Measurements from ENCODE around the gene CBLN1.
A peak's percentile ranks its signal among the peaks of the same experiment; 100 is the strongest.

Gene CBLN1

DNA sequence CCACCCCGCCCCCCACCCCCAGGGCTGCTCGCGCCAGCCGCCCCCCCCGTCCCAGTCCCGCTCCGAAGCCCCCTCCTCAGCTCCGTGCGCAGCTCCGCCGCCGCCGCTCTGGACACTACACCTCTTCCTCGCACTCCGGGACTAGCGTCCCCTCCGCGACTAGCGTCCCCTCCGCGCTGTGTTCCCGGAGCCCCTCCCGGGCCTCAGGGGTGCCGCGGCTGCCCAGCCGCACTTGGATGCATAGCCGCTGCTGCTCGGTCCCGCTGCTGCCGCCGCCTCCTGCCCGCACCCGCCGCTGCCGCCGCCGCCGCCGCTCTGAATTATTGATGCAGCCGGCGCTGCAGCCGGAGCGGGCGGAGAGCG is at the start of gene CBLN1:
Gene CBLN1 (minus strand): TSS at position 359 of the 363 bp plus-strand sequence. CDS start 373 bp downstream, outside the sequence.
- no peak for DNase-seq

DNA sequence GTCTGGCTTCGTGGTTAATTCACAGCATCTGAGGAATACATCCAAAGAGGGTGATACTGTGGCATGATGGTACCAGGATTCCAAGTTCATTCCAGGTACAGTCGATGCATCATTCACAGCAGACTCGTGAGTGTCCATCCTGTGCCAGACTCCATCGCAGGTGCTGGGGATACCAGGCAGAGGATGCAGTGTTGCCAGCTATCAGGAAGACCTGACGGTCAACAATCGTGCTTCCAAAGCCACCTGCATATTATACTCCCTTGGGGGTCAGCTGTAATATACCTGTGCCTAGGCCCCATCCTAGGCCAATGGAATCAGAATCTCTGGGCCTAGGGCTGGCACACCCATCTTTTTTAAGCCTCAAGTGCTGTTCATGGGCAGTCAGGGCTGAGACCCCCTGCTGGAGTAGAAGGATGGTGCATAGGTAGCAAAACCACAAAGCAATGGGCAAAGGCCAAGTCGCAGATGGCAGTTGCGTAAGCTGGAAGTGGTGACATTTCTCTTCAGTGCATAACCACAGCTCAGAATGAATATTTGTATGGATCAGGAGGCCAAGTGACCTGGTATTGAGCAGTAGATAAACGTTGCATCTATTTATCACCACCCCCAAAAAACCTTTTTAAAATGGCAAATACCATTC is 49.0 kb upstream of the CBLN1 start:
- DNase-seq = no peak

DNA sequence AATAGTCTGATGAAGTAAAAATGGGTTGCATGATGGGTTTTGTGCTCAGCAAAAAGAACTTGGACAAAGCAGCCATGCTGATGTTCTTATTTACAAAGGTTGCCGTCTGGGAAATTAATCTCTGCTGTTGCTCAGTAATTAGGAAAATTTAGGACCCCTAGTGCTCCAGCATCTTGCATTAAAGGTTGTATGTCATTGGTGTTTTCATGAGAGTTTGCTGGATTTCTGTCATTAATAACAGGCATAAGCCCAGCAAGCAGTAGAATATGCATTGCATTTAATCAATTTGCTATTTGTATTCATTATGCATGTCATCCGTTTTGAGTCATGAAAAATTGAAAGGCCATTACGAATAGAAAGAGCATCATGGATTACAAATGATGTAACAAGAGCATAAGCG is 46.7 kb upstream of the CBLN1 start:
- DNase-seq = no peak

DNA sequence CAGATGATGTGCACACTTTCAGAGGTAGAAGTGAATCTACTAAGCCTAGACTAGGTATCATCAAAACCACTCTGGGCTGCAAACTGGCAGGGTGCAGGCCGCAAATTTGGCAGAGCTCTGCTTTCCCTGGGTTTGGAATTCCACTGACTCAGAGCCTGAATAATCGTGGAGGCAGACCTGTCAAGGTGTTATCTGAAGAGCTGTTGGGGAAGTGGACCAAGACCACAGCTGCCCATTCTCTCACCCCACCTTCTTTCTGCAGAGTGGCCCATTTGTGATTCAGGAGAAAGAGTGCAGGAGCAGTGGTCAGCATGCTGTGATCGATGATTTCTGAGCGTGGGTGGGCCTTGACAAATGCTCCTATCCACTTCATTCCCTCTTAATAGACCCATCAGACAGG is 45.8 kb upstream of the CBLN1 start:
- DNase-seq = no peak

DNA sequence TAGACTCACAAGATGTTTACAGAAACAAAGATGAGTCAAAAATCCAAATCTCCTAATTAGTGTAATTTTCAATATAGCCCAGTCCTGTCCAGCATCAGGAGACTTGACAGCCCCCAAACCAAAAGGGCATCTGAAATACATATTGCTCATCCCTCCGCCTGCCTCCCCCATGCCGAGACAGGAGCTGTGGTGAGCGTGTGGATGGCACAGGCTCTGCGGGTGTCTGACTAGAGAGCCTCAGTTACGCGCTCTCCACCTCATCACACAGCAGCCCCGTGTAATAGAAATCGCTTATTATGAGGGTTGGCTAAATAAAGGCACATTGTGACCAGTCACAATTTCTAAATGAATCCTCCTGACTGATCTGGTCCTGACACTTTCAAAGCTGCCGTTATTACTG is 43.1 kb upstream of the CBLN1 start:
- no peak for DNase-seq

DNA sequence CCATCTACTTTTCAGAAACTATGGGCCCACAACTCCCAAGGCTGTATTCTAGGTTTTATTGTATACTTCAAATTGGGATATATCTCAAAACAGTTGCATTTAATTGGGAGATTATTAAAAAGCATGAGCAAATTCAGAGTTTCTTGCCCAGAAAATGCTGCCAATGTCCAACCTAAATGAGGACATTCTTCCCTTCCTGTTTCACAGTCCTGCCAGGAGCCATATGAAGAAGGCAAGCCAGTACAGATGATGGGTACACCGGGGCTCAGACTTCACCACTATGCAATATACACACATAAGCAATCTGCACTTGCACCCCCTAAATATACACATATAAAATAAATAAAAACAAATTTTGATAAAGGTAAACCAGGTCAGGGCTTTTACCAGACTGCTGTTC is 34.0 kb upstream of the CBLN1 start:
- DNase-seq = no peak

DNA sequence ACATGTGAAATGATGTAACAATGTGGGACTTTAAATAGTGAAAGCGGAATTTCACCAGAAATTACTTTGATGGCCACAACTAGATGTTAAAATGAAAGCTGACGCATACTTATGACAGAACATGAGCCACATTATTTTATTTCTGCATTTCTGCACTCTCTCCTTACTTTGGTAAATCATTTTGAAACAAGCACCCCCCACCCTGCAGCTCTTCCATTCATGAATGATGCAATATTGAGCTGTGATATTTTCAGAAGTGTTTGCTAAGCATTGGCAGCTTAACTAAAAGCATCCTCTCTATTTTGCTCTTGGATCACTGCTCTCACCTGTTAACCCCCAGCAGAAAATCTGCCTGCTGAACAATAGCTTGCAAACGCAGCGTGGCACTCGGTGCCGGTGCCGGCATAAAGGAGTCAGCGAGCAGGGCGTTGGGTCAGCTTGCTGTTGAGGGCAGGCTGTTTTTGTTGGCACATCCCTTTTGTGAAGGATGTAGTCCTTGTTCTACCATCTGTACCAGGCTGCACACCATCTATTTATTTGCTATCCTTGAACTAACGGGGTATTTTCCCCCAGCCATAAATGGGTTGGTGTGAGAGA is 30.8 kb upstream of the CBLN1 start:
- no peak for DNase-seq

DNA sequence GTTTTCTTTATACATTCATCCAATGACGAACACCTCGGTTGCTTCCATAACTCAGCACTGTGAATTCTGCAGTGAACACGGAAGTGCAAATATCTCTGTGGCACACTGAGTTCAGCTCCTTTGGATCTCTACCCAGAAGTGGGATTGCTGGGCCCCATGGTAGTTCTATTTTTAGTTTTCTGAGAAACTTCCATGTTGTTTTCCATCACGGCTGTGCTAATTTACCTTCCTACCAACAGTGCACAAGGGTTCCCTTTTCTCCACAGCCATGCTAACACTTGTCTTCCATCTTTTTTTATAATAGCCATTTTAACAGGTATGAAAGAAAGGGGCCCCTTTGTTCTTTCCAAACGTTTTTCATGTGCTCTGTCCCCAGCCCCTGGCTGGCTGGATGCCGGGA is 30.2 kb upstream of the CBLN1 start:
- DNase-seq = no peak

DNA sequence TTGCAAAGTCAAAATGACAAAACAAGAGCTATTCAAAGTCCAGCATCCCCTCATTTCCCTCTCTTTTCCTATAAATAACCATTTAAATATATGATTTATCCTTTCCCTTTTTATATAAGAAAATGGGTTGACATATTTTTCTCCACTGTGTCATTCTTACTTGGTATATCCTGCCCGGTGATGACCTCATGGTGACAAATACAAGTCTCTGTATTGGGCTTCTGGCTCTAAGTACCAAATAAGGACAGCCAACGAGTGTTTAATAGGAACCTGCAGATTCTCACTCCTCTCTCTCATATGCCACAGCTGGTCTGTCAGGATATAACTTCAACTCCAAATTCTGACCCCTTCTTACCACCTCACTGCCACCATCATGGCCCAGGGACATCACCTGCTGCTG is 25.5 kb upstream of the CBLN1 start:
- no peak for DNase-seq

DNA sequence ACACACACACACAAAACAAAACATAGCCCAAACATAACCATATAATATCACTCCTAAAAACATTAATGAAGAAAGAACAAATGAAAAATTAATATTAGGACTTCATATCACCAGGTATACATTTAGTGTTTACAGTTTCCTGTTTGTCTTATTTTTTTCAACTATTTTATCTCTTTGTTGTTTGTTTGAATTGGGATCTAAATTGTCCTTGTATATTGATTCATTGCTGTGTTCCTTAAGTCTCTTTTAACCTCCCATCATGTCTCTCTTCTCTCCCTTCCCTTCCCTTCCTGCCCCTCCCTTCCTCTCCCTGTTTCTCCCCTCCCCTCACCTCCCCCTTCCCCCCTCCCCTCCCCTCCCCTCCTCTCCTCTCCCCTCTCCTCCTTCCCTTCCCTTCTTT is 23.8 kb upstream of the CBLN1 start:
- no peak for DNase-seq

DNA sequence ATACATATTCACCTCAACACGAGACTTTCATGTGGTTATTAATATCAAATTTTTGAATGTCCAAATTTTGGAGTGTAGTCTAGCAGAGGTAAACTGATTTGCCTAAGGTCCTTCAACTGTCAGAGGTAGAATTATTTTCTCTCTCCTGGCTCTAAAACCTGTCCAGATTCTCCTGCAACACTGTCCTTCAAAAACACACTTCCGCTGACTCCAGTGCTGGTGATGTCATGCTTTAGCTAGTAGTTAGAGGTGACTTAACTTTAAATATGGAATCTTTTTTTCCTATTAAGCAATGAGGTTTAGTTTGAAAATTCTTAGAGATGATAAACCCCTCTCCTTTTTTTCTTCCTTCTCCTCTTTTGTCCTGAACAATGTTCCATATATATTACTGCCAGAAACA is 10.8 kb upstream of the CBLN1 start:
- no peak for DNase-seq

DNA sequence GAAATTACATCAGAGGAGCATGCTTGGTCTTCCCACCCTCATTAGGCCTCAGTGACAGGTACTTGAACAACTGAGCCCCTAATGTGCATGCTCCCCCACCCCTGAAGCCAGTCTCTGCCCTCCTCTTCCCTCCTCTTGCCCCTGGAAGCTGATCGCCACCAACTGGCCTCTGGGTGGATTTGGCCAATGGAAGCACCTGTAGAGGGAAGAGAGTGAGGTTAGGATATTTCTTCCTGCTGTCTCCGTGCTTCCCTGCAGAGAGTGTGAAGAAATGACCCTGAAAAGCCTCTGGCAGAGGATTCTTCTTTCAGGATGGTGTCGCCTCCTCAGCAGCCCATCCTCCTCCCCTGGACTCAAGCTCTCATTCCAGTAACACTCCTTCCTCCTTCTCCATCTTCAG is 5.9 kb upstream of the CBLN1 start:
- no peak for DNase-seq

DNA sequence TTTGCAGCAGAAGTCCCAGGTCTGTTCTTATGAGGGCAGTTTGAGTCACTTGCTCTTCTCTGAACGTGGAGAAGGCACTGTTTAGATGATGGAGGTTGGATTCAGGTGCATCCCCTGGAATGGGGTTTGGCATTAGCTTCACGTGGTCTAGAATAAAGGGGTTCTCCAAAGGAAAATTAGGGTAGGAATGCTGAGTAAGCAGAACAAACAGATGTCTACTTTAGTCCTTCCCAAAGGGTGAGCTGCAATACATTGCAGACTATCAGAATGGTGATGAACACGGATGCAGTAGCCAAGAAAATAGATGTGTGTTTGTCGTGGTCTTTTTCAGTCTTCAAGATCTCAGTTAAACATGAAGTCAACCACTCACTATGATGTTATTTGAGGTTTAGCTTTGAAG is 3.3 kb upstream of the CBLN1 start:
- no peak for DNase-seq

DNA sequence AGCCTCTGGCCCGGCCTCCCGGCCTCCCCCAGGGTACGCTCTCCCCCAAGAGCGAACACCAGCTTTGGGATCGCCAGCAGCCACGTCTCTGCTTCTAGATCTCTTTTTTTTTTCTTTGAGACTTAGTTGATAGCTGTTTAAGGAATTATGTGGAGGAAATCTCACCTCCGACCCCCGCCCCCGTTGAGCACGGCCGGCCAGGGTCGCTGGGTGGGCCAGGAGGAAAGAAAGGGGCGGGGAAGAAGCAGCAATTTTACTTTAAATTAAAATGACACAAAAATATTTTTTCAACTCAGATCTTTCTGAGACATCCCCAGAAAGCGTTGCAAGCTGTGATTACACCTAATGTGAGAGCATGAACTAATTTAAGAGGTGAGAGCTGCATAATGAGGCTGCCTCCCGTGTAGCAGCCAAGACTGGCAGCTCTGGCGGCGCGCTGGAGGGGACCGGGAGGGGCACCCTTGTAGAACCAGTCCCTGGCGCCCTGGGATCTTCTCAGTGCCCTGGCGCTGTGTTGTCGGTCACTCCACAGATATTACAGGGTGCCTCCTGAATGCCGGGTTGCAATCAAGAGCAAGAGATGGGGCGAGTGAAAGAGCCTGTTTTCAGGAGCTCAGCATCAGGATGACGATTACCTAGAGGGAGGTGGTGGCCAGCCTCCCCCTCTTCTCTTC is 1.9 kb upstream of the CBLN1 start:
- no peak for DNase-seq

DNA sequence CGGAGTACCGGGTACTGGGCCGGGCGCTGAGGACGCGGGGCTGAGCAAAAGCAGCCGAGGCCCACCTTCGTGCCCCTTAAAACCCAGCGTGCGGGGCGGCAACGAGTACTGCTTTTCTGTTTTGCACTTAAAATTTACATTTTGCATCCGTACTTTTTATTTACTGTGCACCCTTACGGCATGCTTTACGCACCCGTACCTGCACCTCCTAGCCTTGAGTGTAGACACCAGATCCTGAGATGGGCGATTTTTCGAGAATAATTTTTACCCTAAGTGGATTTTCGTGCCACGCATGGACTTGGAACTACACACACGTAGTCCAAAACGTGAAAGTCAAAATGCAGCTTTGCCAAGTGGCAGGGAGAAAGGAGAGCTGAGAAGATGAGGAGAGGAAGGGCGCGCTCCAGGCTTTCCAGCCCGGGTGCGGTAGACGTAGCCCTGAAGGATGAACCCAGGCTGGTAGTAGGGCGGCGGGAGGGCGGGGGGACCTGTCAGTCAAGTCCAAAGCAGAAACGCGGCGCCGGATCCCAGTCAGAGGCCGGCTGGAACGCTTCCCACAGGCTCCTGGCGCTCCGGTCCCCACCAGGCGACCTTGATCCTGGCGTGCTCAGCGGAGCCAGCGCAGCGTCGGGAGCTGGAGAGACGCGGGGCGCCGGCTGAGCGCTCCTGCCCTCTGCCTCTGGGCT is 1.2 kb upstream of the CBLN1 start:
- peak; percentile 5 for DNase-seq

DNA sequence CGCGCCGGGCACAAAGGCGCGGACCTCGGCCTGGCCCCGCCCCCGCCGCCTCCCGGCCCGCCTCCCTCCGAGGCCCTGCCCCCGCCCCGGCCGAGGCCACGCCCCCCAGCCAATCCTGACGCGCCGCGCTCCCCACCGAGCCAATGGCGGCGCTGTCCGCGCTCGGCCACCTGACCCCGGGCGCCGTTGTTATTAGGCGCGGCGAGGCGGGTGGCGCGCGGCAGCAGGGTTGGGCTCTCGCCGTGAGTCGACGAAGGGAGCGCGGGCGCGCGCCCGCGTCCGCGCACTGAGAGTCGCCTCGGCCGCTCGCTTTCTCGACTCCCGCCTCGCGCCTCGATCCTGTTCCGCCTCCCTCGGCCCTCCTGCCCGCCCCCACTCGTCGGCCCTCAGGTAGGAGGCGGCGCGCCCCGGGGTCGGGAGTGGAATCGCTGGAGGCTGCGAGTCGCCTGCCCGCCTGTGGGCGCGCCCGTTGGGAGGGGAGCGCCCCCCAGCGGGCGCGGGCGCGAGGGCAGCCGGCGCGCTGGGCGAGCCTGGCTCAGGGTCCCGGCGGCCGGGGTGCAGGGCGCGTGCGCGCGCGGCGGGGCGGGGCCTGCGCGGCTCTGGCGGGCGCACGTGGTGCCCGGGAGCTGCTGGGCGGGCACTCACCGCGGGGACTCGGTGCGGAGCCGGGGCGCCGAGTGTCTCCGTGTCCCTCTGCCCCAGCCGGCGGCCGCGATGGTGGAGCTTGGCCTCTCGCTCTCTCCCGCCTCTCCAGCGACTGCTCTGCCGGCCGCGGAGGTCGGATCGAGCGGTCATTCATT is 405 bp upstream of the CBLN1 start:
- peak; percentile 83 for DNase-seq

DNA sequence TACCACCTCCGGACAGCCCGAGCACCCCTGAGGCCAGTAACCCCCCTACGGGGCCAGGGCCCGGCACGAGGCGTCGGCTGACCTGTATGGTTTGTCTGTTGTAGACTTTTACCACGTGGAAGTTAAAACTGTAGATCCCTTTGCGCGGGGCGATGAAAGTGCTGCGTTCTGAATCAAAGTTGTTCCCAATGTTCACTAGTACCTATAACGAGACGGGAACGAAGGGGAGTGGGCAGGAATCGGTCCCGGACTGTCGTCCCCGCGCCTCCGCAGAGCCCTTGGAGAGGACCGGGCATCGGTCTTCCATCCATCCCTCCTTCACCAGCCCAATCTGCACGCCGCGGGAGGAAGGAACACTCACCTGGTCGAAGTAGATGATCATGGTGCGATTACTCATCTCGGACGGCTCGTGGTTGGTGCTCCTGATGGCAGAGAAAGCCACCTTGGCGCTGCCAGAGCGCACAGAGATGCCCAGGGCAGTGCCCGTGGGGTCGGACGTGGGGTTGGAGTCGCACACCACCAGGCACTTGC is 732 bp downstream of the CBLN1 start:
- DNase-seq = no peak

DNA sequence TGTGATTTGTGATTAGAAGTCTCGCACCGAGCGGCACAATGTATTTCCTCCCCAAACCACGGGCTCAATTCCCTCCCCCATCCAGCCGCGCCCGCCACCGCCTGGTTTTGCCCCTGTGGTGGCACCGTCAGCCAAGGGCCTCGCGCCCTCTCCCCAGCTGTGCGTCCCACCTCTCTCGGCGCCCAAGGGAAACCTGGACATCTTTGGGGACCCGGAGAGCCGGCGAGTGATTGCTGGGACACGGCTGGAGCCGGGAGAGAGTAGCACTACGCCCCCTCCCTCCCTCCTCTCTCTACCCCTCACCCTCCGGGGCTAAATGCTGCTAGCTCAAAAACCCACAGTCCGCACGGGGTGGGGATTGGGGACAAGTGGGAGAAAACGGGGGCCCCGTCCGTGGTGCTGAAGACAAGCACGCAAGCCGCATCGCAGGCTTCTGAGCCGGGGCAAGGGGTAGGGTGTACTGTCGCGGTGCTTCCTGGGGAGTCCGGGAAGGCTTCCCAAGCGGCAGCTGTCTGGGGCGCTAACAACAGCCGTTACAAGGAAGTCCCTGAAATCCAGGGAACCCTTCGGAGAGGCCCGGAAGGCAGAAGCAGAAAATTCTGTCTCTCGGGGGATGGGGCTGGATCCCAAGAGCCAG is 1.4 kb downstream of the CBLN1 start:
- peak; percentile 21 for DNase-seq

DNA sequence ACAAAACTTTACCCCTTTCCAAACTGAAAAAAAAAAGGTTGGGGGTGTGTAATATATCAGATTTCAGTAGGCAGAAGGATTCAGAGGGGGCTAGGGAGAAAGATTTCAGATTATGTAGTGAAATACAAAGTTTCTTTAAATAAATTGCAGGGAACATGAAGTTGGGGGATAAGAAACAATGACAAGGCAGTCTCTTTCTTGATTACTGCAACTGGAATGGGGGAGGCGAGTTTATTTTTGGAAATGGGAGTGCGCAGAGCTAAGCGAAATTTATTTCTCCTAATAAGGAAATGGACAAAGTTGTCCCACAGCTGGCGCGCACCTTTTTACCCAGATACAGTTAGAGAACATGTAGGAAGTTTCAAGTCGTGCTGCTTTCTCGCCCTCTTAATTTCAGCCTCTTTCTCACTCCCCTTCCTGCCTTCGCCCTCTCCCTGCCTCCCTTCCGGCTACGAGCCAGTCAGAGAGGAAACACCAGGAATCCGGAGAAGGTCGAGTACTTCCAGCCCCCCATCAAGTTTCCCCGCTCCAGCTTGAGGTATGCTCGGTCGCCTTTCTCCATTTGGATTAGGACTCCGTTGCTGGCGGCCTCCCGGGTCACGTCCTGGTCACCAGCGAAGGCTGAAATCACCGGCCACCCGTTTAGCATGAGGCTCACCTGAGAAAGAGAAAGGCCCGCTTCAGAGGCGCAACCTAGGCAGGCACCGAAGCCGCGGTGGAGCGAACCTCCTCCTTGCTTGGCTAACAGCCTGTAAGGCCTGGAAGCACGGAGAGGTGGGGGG is 2.5 kb downstream of the CBLN1 start:
- DNase-seq = no peak

DNA sequence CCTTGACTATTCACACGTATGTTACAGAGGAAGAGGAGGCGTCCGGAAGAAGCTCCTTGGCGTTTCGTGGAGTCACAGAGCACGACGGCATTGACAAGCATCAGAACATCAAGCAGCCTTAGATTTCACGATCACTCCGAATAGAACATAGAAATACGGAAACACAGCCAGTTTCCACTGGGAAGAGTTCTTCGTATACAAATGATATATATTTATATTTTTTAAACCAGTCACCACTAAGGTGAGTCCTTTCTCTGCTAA is 3.1 kb downstream of the CBLN1 start:
- no peak for DNase-seq

DNA sequence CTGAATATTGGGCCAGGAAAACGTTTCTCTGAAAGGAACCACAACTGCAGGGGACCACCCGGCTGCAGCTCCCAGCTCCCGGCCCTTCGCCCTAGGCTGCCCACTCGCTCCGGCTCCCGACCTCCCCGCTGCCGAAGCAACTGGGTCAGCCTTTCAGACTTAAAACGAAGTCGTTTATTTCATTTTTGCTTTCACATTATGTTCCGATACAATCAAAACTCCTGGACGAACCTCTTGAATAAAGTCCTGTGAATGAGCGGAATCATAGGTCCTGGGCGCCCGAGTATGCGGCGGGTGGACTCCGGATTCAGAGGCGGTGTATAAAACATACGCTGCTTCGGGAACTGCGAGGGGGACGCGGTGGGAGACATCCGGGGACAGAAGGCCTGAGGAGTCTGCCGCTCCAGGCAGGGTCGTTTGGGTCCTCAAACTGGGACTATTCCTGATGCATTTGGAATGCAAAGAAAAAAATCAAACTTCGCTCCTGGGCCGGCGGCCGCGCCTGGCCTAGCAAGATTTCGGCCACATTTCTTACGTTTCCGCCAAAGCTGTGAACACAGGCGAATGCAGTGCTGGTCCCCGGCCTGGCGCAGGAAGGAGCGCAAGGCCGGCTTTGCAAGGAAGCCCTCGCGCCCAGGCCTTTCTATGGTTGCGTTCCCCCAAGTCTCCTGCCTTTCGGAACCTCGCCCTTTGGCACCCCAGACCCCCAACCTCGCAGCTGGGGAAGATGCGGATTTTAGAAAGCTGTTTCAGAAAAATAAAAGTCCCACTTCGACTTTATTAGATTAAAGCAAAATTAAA is 3.7 kb downstream of the CBLN1 start:
- no peak for DNase-seq

All from stimulated activated CD4-positive, alpha-beta T cell treated with anti-CD3 and anti-CD28 coated beads, Interleukin-15, amount 100 ng/mL, for 24 hours (primary cell).